Mononuclear cell (primary cell): ENCODE data around the gene SPDYE16. TPM values are rescaled to one million over a fixed set of nuclear protein-coding genes. Genes with fewer than 3 reads are reported as not detected.
"Not testable (repeated sequence)": the region's sequence is repeated elsewhere in the genome, so short reads cannot be mapped to it uniquely, and the experiment has no call there.

Experiments
- H3K27me3 ChIP-seq: 2 replicates; pipeline ENCODE4 v1.6.0; 2011; ENCODE audit warnings: low read length, control low read depth; ENCODE audit not compliant: insufficient read depth
- H3K4me1 ChIP-seq: 2 replicates; pipeline ENCODE4 v1.5.1; 2011; ENCODE audit warnings: mild to moderate bottlenecking, low read length, control low read depth; ENCODE audit not compliant: insufficient read depth
- H3K4me3 ChIP-seq: 2 replicates; pipeline ENCODE4 v1.5.1; 2011; ENCODE audit warnings: mild to moderate bottlenecking, low read length, moderate library complexity
- H3K9me3 ChIP-seq: 2 replicates; pipeline ENCODE4 v1.5.1; 2011; ENCODE audit warnings: low read depth, mild to moderate bottlenecking, control low read depth, low read length
- total RNA-seq: library from RNA; depleted of rRNA; stranded (reverse); fragments of >200 nt; gene quantifications from one replicate; pipeline ENCODE4 v1.2.3, GENCODE V29; 2012

Gene SPDYE16
- total RNA-seq, 1 donor: 0.10 TPM

- Histone ChIP-seq H3K4me3 (no peak overlapping the region), H3K4me1 (no peaks in the 10 kb centered on the region), H3K27me3 (no peaks in the 10 kb centered on the region), H3K9me3 (no peaks in the 10 kb centered on the region)
Observed at GRCh38 chr7:76512941-76513816, 29.9 kb downstream of the SPDYE16 start.

- H3K4me1 ChIP-seq, H3K9me3 ChIP-seq: not testable (repeated sequence)
Observed at GRCh38 chr7:76511911-76512885, 30.9 kb downstream of the SPDYE16 start.

GRCh38 chr7:76511200-76511910 lies 31.7 kb downstream of the SPDYE16 start:
- H3K4me1 ChIP-seq, H3K9me3 ChIP-seq, H3K4me3 ChIP-seq, H3K27me3 ChIP-seq: not testable (repeated sequence)

More at GRCh38 chr7:76511911-76512885, 30.9 kb downstream of the SPDYE16 start:
- H3K4me3 ChIP-seq, H3K27me3 ChIP-seq: not testable (repeated sequence)

GRCh38 chr7:76509931-76510877 lies 32.9 kb downstream of the SPDYE16 start, which contains the start of gene UPK3B:
TSS of gene UPK3B (plus strand) at chr7:76510552. CDS start at chr7:76510653, 101 bp downstream.
- Histone ChIP-seq H3K27me3 (no peaks in the 10 kb centered on the region), H3K9me3 (no peaks in the 10 kb centered on the region), H3K4me3 (no peak within 1 kb of the TSS), H3K4me1 (peaks cover 3% of the 10 kb centered on the region)

DNA sequence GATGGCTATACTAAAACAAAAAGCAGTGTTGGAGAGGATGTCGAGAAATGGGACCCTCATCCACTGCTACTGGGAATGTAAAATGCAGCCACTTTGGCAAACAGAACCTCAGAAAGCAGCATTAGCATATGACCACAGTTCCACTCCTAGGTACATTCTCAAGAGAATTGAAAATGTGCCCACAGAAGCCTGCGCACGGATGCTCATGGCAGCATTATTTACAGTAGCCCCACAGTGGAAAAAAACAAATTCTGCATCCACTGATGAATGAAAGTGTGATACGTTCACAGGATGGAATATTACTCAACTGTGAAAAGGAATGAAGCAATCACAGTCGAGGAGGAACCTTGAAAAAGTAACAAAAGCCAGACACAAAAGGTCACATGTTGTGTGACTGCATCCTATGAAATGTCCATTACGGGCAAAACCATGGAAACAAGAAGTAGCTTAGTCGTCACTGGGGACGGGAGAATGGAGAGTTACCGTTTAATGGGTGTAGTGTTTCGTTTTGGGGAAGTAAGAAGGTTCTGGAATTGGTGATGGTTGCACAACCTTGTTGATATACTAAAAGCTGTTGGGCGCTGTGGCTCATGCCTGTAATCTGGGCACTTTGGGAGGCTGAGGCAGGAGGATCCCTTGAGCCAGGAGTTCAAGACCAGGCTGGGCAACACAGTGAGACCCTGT lies 35.2 kb downstream of the SPDYE16 start:
- no peak overlapping the region for H3K4me3 ChIP-seq
- H3K9me3 ChIP-seq: no peaks in the 10 kb centered on the region
- H3K4me1 ChIP-seq: peaks cover 3% of the 10 kb centered on the region
- no peaks in the 10 kb centered on the region for H3K27me3 ChIP-seq

GRCh38 chr7:76506643-76507042 lies 36.5 kb downstream of the SPDYE16 start:
- H3K27me3 ChIP-seq, H3K4me3 ChIP-seq, H3K4me1 ChIP-seq, H3K9me3 ChIP-seq: not testable (repeated sequence)

DNA sequence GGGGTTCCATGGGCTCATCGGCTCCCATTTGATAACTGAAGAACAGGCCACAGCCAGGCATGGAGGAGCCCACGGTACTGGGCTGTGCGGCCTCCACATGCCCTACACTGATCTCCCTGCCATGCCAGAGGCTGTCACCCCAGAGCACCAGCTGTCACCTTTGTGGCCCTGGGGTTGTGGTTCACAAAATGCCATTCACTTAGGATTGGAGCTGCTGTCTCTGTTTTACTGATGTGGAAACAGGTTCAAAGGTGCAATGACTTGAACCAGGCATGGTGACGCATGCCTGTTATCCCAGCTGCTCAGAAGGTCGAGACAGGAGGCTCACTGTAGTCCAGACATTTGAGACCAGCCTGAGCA lies 37.0 kb downstream of the SPDYE16 start:
- H3K4me3 ChIP-seq: no peak overlapping the region
- peaks cover 3% of the 10 kb centered on the region for H3K4me1 ChIP-seq
- no peaks in the 10 kb centered on the region for H3K9me3 ChIP-seq
- H3K27me3 ChIP-seq: no peaks in the 10 kb centered on the region

DNA sequence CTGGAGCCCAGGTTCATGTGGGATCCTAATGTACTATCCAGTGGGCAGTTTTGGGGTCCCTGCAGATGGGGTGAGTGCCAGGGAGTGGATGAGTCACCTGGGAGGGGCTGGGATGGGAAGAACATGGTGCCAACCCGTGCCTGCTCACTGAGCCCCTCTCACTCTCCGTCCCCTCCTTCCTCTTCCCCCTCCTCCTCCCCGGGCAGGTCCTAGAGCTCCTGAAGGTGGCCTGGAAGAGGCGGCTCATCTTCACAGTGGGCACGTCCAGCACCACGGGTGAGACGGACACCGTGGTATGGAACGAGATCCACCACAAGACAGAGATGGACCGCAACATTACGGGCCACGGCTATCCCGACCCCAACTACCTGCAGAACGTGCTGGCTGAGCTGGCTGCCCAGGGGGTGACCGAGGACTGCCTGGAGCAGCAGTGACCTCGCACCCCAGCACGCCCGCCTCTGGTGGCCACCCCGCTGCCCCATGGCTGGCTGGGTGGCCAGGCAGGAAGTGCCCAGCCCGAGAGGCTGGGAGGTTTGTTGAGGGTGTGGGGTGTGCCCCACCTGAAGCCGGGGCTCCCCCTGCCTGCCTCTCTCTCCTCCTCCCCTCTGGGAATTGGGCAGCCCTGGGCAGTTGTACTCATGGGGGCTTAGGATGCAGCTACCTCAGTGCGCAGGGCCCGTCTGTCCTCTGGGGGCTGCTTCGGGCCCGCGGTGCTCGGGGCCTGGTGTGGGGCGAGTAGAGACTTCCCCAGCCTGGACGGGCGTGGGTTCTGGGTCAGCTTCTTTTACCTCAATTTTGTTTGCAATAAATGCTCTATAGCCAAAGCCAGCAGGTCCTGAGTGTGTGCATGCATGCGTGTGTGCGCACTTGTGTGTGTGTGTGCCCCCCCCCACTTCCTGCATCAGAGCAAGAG lies 37.7 kb downstream of the SPDYE16 start:
- peaks cover 3% of the 10 kb centered on the region for H3K4me1 ChIP-seq
- H3K4me3 ChIP-seq: no peak overlapping the region

GRCh38 chr7:76504351-76505167 lies 38.5 kb downstream of the SPDYE16 start:
- H3K27me3 ChIP-seq, H3K9me3 ChIP-seq, H3K4me1 ChIP-seq, H3K4me3 ChIP-seq: not testable (repeated sequence)

More for the DNA sequence above, 37.7 kb downstream of the SPDYE16 start:
- H3K9me3 ChIP-seq: no peaks in the 10 kb centered on the region
- no peaks in the 10 kb centered on the region for H3K27me3 ChIP-seq

- H3K4me1 ChIP-seq, H3K4me3 ChIP-seq, H3K27me3 ChIP-seq, H3K9me3 ChIP-seq: not testable (repeated sequence)
Observed at GRCh38 chr7:76503244-76503643, 39.9 kb downstream of the SPDYE16 start.

- H3K27me3 ChIP-seq, H3K9me3 ChIP-seq, H3K4me1 ChIP-seq, H3K4me3 ChIP-seq: not testable (repeated sequence)
Observed at GRCh38 chr7:76502836-76503235, 40.3 kb downstream of the SPDYE16 start.

- not testable (repeated sequence) for H3K9me3 ChIP-seq, H3K4me1 ChIP-seq, H3K4me3 ChIP-seq, H3K27me3 ChIP-seq
Observed at GRCh38 chr7:76502224-76502623, 40.9 kb downstream of the SPDYE16 start.
